H1 (cell line): ENCODE measurements around the gene PIK3R4.

Experiments
- CTCF ChIP-seq, 3 experiments: IDR thresholded peaks; 1 replicate in 2 of 3; 2 replicates in 1 of 3; pipeline versions ENCODE4 v1.5.1 to v1.6.1; 2011; ENCODE audit warnings: low read length in 3 of 3, mild to moderate bottlenecking in 3 of 3, inconsistent platforms in 2 of 3, low read depth in 1 of 3, moderate library complexity in 1 of 3; ENCODE audit not compliant: insufficient read depth in 1 of 3; ENCODE audit errors: control extremely low read depth in 1 of 3
- EP300 ChIP-seq, 2 experiments: IDR thresholded peaks; 1 replicate in 1 of 2; 2 replicates in 1 of 2; pipeline ENCODE4 v1.6.1; 2011 to 2012; ENCODE audit warnings: low read depth in 2 of 2, low read length in 2 of 2, mild to moderate bottlenecking in 2 of 2, borderline replicate concordance in 1 of 2, inconsistent platforms in 1 of 2, moderate library complexity in 1 of 2
- EZH2 ChIP-seq: fragments of 200-600 bp; sonication (generic); IDR thresholded peaks from 2 replicates; pipeline ENCODE4 v1.7.1; 2012; ENCODE audit warnings: low read depth, mild to moderate bottlenecking, moderate library complexity, low read length, inconsistent platforms; ENCODE audit not compliant: severe bottlenecking
- NRF1 ChIP-seq: IDR thresholded peaks from 2 replicates; pipeline ENCODE4 v1.6.1; 2011; ENCODE audit warnings: mild to moderate bottlenecking, low read depth, low read length, improper control_type of control experiment
- POU5F1 ChIP-seq: IDR thresholded peaks from 2 replicates; pipeline ENCODE4 v1.6.1; 2011; ENCODE audit warnings: low read depth, mild to moderate bottlenecking, low read length, moderate library complexity
- SAP30 ChIP-seq: fragments of 300-600 bp; sonication (generic); IDR thresholded peaks from 2 replicates; pipeline ENCODE4 v1.7.1; 2012; ENCODE audit warnings: low read length, moderate library complexity, mild to moderate bottlenecking, inconsistent platforms; ENCODE audit not compliant: insufficient read depth, insufficient replicate concordance
- TEAD4 ChIP-seq: IDR thresholded peaks from 2 replicates; pipeline ENCODE4 v1.6.1; 2012; ENCODE audit warnings: low read depth, low read length, inconsistent platforms, mixed read lengths
- ZNF274 ChIP-seq: IDR thresholded peaks from 2 replicates; pipeline ENCODE4 v1.7.0; 2012; ENCODE audit warnings: low read length, borderline replicate concordance; ENCODE audit errors: extremely low read depth

GRCh38 chr3:130648293-130648692 lies 98.3 kb downstream of the PIK3R4 start:
- TF ChIP-seq POU5F1 (no peak), CTCF (IDR thresholded peaks at IDR 0.05; ENCODE audit: control extremely low read depth in 1 of 3, insufficient read depth in 1 of 3, low read depth in 1 of 3, low read length in 3 of 3) (no peak), EP300 (IDR thresholded peaks at IDR 0.05; ENCODE audit: borderline replicate concordance in 1 of 2, low read depth in 2 of 2, low read length in 2 of 2) (no peak), EZH2 (no peak), ZNF274 (no peak), SAP30 (no peak), NRF1 (no peak), TEAD4 (no peak)
